CD4-positive, alpha-beta T cell treated with Interferon gamma for 1 hour (primary cell): Measurements from ENCODE around the gene SUN2.
A peak's percentile ranks its signal among the peaks of the same experiment; 100 is the strongest.

ENCODE experiments used
- DNase-seq: peaks from one replicate; pipeline ENCODE4 v3.0.0-alpha.2; 2020

The SUN2 gene

DNA sequence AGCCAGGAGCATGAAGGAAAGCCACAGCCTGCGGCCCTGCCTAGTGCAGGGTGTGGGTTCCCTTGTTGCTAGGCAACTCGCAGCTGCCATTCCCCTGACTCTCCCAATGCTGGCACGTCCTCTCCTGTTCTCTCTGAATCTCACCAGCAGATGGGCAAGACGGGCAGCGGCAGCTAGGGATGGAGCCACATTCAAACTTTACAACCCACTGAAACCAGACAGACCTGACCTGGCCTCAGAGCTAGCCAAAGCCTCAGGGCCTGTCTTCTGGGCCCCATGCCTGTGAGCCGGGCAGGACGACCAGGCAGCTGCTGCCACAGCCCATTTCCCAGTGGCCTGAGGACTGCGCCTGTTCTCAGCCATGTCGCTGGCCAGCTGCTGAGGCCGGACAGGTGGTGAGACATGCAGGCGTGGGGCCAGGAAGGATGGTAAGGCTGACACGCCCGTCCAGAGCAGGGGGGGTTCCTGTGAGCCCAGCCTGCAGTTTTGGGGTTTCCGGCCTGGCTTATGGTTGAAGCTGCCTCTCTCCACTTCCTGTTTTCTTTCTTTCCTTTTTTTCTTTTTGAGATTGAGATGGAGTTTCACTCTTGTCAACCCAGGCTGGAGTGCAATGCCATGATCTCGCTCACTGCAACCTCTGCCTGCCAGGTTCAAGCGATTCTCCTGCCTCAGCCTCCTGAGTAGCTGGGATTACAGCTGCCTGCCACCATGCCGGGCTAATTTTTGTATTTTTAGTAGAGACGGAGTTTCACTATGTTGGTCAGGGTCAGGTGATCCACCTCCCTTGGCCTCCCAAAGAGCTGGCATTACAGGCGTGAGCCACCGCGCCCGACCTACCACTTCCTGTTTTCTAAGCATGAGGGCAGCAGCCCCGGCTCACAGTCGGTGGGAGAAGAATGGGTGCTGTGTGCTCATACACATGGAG, 4.1 kb downstream of the SUN2 start:
- DNase-seq = peak; percentile 81

DNA sequence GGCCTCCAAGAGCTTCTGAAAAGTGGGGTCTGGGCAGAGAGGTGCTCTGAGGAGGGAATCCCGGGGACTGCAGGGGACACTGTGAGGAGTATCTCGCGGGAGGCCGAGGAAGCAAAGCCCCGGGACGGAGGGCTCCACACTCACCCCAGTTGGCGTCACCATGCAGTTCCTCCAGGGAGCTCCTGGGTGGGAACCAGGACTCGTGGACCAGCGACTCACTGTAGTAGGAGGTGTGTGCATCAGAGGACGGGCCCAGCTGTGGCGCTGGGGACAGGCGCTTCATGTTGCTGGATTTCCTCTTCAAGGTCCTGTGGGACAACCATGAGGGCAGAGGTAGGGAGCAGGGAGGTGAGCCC, 4.8 kb downstream of the SUN2 start:
- no peak for DNase-seq

DNA sequence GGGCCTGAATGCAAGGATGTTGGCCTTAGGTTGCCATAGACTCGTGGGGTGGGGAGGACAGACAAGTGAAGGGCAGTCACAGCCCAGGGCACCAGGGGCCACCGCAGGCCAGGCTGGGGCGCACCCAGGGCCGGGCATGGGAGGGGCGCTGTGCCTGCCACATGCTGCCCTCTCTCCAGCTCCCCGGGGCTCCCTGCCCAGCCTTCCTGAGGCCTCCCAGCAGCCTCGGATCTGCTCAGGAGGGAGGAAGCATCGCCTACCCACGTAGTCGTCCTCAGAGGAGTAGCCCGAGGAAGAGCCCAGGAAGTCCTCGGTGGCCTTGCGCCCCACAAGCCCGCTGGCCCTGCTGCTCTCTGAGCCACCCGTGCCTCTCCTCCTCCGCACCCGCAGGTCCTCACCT, 5.2 kb downstream of the SUN2 start:
- no peak for DNase-seq

DNA sequence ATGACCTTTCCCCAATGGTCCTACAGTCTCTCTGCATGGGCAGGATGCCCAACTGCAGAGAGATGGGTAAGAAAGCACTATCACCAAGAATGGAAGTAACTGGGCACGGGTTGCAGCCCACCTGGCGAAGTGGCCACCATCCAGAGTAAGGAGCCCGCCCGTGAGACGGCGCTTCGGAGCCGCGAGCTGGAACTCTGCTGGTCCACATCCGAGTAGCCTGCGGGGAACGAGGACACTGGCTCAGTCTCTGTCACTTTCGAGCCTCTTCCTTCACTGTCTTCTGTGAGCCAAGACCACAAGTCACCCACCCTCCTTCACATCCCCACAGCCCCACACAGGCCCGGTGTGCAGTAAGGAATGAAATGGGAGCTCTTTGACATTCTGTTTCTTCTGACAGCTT, 5.7 kb downstream of the SUN2 start:
- DNase-seq = no peak

DNA sequence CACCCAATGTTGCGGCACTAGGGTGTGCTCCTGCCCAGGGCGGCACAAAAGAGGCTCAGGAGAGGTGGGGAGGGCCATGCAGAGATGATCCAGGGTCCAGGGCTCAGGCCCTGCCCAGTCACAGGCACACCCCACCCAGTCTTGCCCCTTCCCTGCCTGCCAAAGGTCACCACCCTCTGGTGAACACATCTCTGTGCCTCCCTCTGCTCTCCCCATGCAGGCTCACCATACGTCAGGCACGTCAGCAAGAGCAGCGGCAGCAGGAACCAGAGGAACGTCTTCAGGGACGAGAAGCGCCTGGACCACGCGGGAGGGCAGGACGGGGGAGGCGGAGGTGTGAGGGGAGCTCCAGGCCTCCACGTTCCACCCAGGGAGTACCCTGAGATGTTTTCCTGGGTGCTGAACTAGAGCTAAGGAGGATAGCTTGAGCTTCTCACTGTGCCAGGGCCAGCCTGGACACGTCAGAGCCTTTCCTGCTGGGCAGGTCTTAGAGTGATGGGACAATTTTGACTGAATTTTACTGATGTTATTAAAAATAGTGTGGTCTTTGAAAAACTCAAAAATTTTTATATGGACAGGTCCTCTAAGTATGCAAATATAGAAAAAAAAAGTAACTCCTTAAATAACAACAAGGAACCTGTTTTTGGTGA, 7.2 kb downstream of the SUN2 start:
- DNase-seq = no peak

DNA sequence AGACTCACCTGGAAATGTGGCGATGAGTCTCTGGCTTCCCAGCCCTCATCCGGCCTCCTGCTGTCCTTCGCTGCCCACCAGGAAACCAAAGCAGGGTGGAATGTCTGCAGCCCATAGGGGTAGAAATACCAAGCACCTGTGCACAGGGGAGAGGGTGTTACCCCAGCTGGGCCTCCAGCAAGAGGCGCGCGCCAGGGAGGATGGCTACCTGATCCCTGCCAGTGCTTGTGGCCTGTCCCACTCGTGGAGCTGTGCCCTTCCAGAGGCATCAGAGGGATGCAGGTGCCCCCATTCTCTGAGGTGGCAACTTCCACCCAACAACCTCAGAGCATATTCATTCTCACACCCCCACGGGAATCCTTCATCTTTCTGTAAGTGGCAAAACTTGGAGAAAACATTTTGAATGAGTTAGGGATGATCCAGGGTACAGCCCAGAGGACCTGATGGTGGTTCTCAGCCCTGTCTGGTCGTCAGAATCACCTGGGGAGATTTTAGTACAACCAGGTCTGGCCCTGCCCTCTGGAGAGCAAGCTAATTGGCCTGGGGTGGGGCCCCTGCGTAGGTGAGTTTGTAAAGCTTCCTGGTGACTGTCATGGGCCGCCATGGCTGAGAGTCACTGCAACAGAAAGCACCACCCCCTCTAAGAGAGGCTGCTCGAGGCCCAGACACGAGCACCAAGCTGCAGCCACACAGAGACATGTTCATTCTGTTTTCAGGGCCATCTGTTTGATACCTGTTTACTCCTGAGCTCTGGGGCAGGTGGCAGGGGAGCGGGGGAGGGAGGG, 9.9 kb downstream of the SUN2 start:
- DNase-seq = no peak

DNA sequence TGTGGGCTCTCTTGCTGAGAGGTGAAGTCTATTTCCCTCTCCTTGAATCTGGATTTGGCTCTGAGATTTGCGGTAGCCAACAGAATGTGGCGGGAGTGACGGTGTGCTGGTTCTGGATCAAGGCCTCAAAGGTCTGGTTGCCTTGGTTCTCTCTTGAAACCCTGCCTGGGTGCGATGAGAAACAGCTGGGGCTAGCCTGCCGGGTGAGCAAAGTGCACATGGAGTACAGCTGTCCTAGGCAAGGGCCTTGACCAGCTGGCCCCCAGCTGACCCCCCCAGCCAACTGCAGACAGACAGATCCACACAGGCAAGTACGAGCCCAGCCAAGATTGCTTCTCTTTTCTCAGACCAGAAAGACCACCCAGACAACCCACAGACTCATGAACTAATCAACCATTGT, 10.8 kb downstream of the SUN2 start:
- no peak for DNase-seq

DNA sequence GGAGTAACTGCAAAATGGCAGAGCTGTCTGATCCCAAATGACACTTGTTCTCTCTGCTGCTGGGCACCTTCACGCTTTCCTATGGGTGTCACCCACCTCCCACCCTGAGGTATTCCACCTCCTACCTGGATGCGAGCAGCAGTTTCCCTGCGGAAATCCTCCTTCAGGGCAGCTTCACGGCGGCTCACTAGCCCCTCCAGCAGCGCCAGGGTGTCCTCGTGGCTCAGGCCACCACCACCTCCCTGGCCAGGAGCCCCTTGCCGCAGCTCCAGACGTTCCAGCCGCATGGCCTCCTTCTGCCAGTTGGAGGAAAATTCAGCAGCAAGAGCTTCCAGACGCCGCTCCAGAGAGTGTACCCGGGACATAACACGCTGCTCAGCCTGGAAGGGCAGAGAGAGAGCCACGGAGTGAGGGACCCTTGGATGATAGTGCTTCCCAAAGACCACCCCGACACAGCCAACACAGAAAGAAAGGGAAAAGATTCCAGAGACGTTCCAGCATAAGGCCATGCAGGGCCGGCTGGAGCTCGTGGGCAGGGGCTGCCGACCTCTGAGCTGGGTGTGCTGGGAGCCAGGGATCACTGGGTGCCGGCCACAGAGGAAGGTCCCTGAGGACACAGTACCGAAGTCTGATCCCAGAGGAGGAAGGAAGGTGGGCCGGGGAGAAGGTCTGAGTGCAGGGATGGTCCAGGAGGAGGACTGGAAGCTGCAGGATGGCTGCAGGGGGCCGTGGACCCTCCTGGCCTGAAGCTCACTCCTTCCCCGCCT, 13.4 kb downstream of the SUN2 start:
- DNase-seq = no peak

DNA sequence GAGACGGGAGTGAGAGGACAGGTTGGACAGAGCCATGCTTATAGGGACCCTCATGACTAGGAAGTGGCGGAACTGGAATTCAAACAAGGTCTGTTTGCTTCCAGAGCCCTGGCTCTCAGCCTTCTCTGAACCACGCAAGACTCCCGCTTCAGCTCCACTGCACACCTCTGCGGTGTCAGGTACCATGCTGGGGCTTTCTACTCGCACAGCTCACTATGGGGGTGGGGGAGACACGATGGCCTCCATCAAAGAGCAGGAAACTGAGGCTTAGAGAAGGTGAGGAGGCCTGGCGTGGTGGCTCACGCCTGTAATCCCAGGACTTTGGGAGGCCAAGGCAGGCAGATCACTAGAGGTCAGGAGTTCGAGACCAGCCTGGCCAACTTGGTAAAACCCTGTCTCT, 14.2 kb downstream of the SUN2 start:
- no peak for DNase-seq

DNA sequence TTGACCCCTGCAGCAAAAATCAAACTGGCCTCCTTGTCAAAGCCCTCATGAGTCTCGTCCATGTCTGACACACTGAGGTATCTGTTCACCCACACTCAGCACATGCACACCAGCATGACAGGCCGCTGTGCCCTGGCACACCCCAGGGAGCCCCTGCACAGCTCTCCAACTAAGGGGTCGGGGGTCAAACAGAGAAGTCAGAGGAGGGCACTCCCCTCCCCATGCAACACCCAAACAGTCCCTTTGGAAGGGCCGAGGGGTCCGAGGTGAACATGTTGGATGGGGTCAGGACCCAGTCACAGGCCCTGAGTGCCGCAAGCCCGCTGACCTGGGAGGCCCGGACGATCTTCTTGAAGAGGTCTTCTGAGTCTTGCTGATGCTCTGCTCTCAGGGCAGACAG, 14.6 kb downstream of the SUN2 start:
- no peak for DNase-seq

DNA sequence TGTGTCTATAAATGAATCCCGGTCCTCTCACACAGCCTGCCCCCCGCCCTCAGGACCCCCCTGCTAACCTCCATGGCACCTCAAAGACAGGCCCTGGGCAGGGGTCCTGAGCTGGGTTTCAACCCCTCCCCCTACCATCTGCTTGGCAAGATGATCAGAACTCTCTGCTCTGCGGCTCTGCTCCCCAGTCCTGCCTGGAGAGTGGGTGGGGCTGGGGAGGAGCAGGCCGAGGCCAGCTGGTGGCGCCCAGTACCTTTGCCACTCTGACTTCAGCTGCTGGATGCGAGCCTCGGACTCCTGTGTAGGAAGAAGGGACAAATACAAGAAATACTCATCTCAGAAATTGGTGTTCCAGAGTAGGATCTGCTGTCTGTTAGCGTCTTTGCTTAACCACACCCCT, 15.0 kb downstream of the SUN2 start:
- DNase-seq = no peak

DNA sequence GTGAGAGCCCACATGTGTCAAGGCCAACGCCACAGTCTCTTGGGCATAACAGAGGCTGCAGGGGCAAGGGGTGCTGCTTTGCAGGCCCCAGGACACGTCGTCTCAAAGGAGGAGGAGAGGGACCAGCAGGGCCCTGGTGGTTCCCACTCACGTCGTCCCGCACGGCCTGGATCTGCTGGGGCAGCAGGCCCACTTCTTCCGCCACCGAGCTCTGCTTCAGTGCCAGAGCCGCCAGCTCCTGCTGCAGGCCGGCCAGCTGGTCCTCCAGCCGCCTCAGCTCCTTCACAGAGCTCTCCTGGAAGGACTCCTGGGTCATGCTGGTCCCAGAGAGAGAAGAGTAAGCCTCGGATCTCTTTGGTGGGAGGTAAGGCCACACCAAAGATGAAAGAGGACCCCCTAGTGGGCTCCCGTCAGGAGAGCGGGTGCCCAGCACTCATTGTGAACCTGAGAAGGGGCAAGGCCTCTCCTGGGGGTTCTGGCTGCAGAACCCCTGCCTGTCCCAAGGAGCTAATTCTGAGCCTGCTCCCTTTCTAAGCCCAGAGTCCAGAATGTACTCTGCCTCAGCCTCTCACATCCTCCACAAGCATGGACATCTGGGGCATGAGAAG, 15.6 kb downstream of the SUN2 start:
- DNase-seq = no peak

DNA sequence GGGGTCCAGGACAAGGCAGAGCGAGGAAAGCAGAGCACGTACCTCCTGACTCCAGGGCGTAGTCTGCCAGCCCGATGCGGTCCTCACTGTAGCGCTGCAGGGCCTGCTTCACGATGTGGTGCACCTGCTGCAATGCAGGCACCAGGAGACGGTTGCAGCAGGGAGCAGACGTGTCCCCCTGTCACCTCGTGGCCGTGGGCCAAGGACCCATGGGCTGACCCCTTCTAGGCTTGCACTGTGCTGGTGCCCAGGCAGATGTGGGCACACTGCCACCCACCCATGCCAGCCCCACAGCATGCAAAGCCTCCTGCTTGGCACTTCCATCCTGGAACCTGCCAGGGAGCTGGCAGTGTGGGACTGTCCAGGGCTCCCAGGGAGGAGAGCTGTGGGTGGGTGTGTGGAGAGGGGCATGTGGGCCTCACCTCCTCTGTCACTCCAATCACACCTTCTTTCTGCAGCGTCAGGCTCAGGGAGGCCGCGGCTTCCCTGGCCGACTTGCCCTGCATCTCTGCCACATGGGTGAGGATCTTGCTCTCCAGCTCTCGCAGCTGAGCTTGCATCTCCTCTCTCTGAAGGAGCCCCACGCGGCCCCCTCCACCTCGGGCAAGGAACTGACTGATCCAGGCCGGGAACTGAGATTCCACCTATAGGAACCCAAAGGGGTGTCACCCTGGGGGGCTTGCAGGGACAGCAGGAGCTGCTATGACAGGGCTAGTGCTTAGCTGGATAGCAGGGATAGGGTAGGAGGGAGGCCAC, 16.3 kb downstream of the SUN2 start:
- DNase-seq = no peak

DNA sequence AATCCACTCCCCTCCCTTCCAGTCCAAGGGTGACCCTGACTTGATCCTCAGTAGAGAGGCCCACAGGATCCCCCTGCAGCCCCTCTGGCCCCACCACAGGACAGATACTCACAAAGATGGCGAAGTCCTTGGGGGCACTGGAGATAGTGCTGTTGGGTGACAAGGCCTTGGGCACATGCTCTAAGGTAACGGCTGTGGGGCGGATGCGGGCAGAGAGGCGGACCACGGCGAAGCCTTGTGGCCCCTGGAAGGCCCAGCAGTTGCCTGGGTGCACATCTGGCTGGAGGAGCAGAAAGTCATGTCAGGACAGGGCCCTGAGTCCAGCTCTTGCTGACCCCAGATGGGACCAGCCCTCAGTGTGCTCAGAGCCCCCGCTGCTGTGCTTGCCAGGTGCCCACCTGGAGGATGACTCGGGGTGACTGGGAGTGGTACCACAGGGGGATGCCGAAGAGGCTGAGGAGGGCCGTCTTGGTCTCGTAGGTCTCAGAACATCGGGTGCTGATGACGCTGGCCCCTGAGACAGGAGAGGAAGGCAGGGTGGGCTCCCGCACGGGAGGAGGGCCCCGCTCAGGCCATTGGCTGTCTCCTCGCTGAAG, 17.2 kb downstream of the SUN2 start:
- DNase-seq = no peak

DNA sequence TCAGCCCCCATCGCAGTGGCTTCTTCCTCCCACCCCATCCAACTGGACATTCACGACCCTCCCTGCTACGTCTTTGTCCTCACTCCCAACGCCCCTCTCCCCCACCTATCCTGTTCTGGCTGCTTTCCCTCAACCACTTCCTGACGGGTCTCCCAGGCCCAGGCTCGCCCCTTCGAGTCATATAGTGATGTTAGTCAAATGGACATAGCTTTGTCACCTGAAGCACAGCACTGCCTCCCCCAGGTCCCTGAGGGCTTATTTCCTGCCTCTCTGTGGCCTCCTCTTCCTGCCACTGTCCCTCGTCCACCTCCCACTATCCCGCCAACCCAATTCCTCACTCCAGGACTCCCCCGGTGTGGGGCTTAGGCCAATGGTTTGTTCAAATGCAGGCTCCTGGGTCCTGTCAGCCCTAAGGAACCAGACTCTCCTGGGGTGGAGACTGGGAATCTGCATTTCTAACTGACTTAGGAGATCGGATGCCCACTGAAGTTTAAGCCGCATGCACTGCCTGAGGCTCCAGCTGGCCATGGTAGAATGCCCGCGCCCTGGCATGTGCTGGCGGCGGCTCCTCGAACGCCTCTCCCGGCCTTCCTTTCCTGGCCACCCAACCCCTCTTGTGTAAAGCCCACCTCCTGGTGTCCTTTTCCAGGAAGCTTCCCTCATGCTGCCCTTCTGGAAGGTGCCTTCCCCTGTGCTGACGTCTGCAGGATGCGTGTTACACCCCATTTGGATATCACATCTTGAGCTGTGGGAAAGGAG, 18.3 kb downstream of the SUN2 start:
- no peak for DNase-seq

DNA sequence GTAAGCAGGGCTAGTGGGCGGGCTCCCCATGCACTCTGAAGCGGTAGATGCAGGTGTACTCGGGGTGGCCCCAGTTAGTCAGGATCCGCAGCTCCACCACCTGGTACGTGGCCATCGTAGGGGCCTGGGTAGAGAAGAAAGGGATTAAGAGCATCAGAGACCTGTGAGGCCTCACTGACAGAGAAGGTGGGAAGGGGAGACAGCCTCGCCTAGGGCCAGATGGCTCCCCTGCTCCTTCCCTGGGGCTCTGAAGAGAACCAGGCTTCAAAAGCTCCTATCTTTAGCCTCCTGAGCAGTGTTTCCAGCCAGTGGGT, 19.6 kb downstream of the SUN2 start:
- DNase-seq = no peak

DNA sequence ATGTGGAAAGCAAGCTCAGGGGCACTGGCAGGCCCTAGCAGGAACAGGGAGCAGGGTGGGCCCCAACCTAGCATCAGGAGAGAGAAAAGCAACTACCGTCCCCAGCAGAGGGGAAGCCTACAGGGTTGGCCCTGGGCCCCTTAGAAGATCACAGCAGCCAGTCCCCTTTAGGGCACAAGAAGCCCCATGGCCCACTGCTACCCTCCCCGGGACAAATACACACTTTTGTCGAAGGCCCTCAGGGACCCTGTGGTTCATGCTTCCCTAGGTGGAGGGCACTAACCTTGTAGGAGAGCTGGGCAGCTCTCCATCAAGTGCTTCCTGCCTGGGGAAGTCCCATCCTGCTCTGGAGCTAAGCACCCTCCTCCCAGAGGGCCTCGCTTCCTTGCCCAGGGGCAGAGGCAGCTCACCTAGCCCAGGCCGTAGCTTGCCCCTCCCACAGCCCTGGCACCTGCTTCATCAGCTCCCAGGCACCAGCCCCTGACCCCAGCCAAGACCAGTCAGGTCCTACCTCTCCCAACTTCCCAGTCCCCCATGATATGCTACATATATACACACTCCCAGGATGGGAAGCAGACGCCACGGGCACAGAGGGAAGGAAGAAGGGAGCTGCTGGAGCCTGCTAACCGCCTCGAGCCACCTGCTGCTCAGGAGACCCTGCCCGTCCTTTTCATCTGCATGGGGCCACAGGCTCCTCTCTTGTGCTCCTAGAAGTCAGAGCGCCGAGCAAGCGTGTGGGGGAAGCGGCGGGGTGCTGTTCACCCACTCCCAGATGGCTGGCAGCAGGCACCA, 20.1 kb downstream of the SUN2 start:
- no peak for DNase-seq

DNA sequence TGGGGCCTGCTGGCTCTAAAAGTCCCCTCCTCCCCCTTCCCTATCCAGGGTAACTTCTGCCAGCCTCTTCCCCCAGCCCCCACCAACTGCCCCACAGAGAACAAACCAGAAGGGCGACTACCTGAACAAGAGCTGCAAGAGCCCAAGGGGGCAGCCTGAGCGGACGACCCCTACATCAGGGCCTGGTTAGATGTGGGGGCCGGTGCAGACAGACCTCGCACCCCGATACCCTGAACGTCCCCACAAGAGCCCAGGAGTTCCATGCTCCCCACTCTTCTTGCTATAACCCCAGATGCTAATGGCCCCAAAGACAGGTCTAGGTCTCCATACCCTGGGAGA, 20.7 kb downstream of the SUN2 start:
- no peak for DNase-seq

DNA sequence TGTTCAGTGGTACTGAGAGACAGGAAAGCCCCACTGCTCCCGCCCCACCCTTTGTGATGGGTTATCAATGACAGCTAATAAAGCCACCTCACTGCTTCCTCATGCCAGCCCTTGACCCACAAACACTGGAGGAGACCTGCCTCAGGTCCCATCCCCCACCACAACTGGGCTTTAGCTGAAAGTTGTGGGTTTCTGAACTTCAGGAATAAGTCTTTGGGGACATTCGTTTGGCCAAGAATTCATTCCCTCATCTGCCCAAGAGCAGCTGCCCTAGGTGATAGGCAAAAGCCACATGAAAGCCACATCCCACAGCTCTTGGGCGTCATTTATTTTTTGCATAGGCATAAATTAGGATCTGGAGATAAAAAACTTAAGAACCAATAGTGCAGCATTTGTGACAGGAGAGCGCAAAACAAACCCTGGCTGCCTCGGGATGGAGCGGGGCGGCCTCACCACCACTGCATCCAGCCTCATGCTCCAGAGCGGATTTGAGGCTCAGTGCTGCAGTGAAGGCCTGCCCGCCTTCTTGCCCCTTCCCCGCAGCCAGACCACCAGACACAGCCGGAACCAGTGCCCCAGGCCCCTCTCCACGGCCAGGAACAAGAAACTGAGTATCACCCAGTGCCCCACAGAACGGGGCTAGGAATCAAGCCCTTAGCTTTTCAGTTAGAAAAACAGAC, 21.2 kb downstream of the SUN2 start:
- no peak for DNase-seq
